GM18867 (cell line): Measurements from ENCODE around the gene FKBP8.

Experiments
- ATAC-seq: cut with Tn5 transposase; IDR thresholded peaks from one replicate; pipeline ENCODE4 v1.9.1; 2021; ENCODE audit warnings: mild to moderate bottlenecking, moderate library complexity; ENCODE audit not compliant: unreplicated experiment

The FKBP8 gene

GRCh38 chr19:18487576-18488402, 55.6 kb downstream of the FKBP8 start:
- no peak for ATAC-seq

- ATAC-seq: no peak
Observed at GRCh38 chr19:18486746-18487145, 56.6 kb downstream of the FKBP8 start.

- ATAC-seq: no peak
Observed at GRCh38 chr19:18484992-18485391, 58.4 kb downstream of the FKBP8 start.

DNA sequence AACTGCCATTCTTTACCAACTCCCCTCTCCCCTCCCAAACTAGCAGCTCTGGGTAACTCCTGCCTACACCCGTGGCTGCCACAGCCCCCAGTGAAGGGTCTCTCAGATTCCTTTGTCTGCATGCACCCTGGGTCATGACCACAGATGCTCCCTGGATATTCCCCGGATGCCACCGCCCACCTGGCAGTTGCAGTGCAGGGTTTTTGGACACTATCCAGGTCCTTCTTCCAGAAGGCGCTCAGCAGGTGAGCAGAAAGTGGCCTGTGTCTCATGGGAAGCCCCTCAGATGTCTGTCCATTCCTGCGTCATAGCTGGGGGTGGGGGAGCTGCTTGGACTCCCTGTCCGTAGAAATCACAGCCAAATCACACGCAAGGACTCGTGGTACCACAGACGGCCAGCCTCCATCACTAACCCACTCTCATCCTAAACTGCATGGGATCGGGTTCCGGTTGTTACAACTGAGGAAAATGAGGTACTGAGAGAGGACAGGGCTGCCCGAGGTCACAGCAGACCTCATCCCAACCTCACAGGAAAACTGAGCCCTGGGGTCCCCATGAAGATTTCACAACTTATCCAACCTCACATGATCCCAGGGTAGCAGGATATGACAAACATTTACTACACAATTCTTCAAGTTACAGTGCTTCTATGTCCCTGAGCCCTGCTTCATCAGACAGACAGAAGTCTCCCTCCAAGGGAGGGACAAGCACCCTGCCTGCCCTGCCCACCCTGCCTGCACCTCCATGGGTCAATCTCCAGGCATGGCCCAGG, 60.1 kb downstream of the FKBP8 start:
- no peak for ATAC-seq
